Activated naive CD8-positive, alpha-beta T cell treated with anti-CD3 and anti-CD28 coated beads, Interleukin-2, amount 50 U/mL, for 24 hours (primary cell): ENCODE measurements around the gene PRSS23.
"Not testable (repeated sequence)": the region's sequence is repeated elsewhere in the genome, so short reads cannot be mapped to it uniquely, and the experiment has no call there.

Experiments used
- ATAC-seq: fragments of 150-1000 bp; cut with Tn5 transposase; one replicate; pipeline ENCODE4 v1.10.0; 2021
- DNase-seq: peaks from one replicate; pipeline ENCODE4 v3.0.0; 2021
- H3K27ac Mint-ChIP-seq: one replicate; pipeline ENCODE4 v1.8.0; 2021; ENCODE audit warnings: mild to moderate bottlenecking, mixed read lengths
- H3K27me3 Mint-ChIP-seq: one replicate; pipeline ENCODE4 v1.8.0; 2021; ENCODE audit warnings: mixed read lengths
- H3K36me3 Mint-ChIP-seq: one replicate; pipeline ENCODE4 v1.8.0; 2021; ENCODE audit warnings: low read depth, mixed read lengths
- H3K4me1 Mint-ChIP-seq: one replicate; pipeline ENCODE4 v1.8.0; 2021; ENCODE audit warnings: mixed read lengths
- H3K4me3 Mint-ChIP-seq: one replicate; pipeline ENCODE4 v1.8.0; 2021; ENCODE audit warnings: mild to moderate bottlenecking, moderate library complexity, mixed read lengths
- H3K9me3 Mint-ChIP-seq: one replicate; pipeline ENCODE4 v1.8.0; 2021; ENCODE audit warnings: mixed read lengths

PRSS23 gene

DNA sequence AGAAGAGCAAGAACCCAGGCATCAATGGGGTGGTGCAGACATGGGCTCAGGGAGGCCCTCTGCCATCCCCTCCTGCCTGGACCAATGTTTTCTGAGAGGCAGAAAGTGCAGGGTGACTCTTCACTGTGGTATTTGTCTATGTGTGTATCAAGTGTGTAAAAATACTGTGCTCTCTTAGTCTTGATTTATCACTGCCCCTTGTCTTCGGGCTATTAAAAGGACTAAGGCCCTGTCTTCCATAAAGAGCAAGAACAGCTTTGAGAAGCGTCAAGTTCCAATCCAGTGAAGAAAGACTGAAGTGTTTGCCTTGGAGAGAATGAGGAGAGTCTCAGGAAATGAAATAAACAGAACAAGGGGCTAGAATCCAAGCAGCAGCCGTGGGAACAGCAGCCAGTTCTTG is 14.4 kb downstream of the PRSS23 start:
- peaks cover 38% of the 10 kb centered on the region for H3K27me3 Mint-ChIP-seq
- peaks cover 6% of the 10 kb centered on the region for H3K4me1 Mint-ChIP-seq
- no peaks in the 10 kb centered on the region for H3K9me3 Mint-ChIP-seq
- no peaks in the 10 kb centered on the region for H3K36me3 Mint-ChIP-seq
- DNase-seq, result no peak
- no peak for ATAC-seq
- H3K4me3 Mint-ChIP-seq, result no peak overlapping the region
- no peak overlapping the region for H3K27ac Mint-ChIP-seq

DNA sequence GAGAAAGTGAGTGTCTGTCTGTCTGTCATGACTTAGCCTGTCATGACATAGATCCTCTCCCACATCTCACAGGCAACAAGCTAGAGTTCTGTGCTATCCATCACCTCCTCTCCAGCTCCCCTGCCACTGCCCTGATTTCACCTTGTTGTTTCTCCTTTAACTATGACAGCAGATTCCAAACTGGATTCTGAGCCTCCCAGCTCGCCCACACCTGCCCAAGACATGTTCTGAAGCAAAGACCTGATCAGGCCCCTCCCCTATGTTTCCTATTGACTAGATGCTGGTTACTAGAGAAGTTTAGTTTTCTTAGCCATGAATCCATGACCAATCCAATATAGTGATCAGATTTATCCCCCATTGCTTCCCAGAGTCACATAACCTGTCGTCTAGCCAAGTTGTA is 15.4 kb downstream of the PRSS23 start:
- peaks cover 6% of the 10 kb centered on the region for H3K4me1 Mint-ChIP-seq
- no peak for DNase-seq
- peaks cover 38% of the 10 kb centered on the region for H3K27me3 Mint-ChIP-seq
- no peak overlapping the region for H3K4me3 Mint-ChIP-seq
- no peak overlapping the region for H3K27ac Mint-ChIP-seq
- H3K36me3 Mint-ChIP-seq, result no peaks in the 10 kb centered on the region
- no peaks in the 10 kb centered on the region for H3K9me3 Mint-ChIP-seq
- ATAC-seq, result no peak

DNA sequence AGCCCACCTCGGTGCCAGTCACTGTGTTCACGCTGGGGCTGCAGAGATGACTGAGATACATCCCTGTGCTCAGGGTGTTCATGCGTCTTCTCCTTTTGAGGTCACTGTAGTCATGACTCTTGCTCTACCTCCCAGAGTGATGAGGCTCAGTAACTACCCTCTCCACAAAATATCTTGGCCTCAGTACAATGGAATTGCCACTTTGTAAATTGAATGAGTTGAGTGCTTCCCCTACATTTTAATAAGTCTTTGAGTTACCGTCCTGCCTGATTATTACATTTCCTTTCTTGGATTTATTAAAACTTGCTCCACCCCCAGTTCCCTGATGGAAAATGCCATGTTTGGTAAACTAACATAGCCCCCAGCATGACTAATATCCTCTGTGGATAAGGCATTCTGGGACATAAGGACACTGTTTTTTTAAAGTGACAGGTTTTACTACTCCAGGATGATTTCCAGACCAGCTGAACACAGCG is 15.9 kb downstream of the PRSS23 start:
- ATAC-seq (no peak), DNase-seq (no peak)
- H3K36me3 Mint-ChIP-seq, result no peaks in the 10 kb centered on the region
- no peak overlapping the region for H3K27ac Mint-ChIP-seq
- no peak overlapping the region for H3K4me3 Mint-ChIP-seq
- H3K4me1 Mint-ChIP-seq, result peaks cover 6% of the 10 kb centered on the region
- H3K27me3 Mint-ChIP-seq, result peaks cover 34% of the 10 kb centered on the region
- no peaks in the 10 kb centered on the region for H3K9me3 Mint-ChIP-seq

DNA sequence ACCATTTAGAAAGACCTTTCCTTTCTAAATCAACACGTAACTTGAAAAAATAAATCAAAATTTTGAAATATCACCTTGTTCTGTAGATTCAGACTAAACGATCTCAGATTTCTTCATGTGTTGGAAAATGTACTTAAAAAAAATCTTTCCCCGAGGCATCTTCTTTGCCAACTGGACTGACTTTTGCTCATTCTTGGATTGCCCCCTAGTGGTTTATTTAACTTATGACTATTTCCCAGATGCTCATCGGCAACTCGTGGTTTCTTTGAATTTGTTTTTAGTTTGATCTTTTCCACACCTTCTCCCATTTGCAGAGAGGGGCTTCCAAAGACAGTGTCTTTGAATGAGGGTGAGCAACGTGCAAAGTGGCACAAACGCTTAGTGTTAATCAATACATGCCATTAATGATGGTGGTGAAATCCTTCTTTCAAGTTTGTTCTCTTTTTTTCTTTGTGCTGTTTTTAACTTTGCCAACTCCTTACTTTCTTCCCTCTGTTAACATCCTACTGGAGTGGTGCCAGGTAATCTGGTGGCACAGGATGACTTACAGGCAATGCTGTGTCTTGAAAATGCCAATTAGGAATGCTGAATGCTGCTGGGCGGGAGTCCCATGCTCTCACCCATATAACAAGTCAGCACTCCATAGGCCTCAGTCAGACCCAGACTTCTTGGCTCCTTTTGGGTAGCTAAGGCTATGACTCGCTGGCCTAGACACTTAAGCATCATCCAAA is 18.3 kb downstream of the PRSS23 start:
- Mint-ChIP-seq H3K9me3 (no peaks in the 10 kb centered on the region), H3K27ac (no peak overlapping the region), H3K4me1 (peaks cover 6% of the 10 kb centered on the region), H3K4me3 (no peak overlapping the region), H3K27me3 (peaks cover 29% of the 10 kb centered on the region), H3K36me3 (no peaks in the 10 kb centered on the region)
- ATAC-seq, result no peak
- DNase-seq, result no peak

DNA sequence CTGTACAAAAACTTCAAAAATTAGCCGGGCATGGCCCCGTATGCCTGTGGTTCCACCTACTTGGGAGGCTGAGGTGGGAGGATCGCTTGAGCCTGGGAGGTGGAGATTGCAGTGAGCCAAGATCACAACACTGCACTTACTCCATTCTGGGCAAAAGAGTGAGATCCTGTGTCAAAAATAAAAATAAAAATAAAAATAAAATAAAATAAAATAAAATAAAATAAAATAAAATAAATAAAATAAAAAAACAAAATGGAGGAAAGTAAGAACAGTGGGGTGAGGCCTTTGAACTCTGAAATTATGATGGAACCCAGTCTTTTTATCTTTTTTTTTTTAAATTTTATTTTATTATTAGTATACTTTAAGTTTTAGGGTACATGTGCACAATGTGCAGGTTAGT is 23.8 kb downstream of the PRSS23 start:
- H3K27me3 Mint-ChIP-seq, H3K36me3 Mint-ChIP-seq, DNase-seq, ATAC-seq, H3K27ac Mint-ChIP-seq, H3K4me1 Mint-ChIP-seq, H3K4me3 Mint-ChIP-seq, H3K9me3 Mint-ChIP-seq: not testable (repeated sequence)

DNA sequence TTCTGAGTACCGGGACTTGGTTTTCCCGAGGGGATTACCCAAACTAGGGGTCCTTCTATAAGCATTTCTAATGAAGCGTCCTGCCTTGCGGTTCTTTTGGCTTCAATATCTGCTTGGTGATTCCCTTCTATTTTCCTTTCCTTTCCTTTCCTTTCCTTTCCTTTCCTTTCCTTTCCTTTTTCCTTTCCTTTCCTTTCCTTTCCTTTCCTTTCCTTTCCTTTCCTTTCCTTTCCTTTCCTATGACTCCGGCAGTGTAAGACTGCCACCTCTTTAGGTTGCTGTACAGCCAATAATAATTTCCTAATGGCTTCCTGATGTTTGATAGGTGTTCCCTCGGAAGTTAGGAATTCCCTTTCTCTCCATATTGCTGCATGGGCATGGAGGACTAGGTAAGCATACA is 34.0 kb downstream of the PRSS23 start:
- peaks cover 20% of the 10 kb centered on the region for H3K27me3 Mint-ChIP-seq

DNA sequence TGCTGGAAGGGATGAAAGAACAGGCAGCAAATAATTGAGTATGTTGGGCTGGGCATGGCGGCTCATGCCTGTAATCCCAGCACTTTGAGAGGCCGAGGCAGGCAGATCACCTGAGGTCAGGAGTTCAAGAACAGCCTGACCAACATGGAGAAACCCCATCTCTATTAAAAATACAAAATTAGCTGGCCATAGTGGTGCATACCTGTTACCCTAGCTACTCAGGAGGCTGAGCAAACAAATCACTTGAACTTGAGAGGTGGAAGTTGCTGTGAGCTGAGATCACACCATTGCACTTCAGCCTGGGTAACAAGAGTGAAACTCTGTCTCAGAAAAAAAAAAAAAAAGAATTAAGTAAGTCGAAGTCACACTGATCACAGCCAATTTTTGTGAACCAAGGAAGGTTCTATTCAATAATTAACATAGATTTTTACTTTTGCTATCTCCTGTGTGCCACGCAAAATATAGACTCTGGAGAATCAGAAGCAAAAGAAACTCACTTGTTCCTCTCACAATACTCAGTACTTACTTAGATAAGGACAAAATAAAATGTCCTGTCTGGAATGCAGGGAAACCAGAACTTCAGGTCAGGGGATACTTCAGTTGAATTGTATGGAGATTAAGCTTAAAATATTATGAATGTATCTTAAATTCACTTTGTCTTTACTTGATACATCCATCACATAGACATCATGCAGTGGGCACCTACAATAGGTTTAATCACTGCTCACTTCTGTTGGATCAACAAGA is 44.6 kb downstream of the PRSS23 start:
- H3K4me1 Mint-ChIP-seq, DNase-seq, H3K9me3 Mint-ChIP-seq, H3K36me3 Mint-ChIP-seq, ATAC-seq, H3K27ac Mint-ChIP-seq, H3K4me3 Mint-ChIP-seq: not testable (repeated sequence)
- H3K27me3 Mint-ChIP-seq, result peaks cover 16% of the 10 kb centered on the region

More for the DNA sequence above, 34.0 kb downstream of the PRSS23 start:
- not testable (repeated sequence) for H3K4me1 Mint-ChIP-seq, H3K36me3 Mint-ChIP-seq, H3K27ac Mint-ChIP-seq, H3K9me3 Mint-ChIP-seq, ATAC-seq, H3K4me3 Mint-ChIP-seq, DNase-seq

DNA sequence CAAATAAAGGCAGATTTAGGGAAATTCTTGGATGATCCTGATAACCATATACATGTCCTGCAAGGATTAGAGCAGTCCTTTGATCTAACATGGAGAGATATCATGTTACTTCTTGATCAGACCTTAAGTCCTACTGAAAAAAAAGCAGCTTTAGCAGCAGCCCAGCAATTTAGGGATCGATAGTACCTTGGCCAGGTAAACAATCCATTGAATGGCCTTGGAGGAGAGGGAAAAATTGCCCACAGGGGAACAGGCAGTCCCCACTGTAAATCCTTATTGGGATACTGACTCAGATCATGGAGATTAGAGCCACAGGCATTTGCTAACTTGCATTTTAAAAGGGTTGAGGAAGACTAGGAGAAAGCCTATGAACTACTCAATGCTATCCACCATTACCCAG is 47.8 kb downstream of the PRSS23 start:
- Mint-ChIP-seq H3K9me3 (no peaks in the 10 kb centered on the region), H3K36me3 (no peaks in the 10 kb centered on the region), H3K27ac (no peak overlapping the region), H3K4me3 (no peak overlapping the region), H3K4me1 (no peaks in the 10 kb centered on the region), H3K27me3 (peaks cover 2% of the 10 kb centered on the region)
- no peak for ATAC-seq
- DNase-seq, result no peak

DNA sequence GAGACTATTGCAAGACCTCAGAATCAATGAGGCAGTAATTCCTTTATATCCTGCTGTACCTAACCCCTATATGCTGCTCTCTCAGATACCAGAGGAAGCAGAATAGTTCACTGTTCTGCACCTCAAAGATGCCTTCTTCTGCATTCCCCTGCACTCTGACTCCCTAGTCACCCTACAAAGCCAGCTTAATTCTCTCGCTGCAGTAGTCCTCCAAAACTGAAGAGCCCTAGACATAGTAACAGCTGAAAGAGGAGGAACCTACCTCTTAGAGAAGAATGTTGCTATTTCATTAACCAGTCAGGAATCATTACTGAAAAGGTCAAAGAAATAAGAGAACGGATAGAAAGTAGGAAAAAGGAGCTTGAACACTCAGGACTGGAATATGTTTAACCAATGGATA is 49.3 kb downstream of the PRSS23 start:
- no peak for ATAC-seq
- Mint-ChIP-seq H3K4me3 (no peak overlapping the region), H3K27ac (no peak overlapping the region), H3K27me3 (peaks cover 5% of the 10 kb centered on the region), H3K4me1 (no peaks in the 10 kb centered on the region), H3K9me3 (no peaks in the 10 kb centered on the region), H3K36me3 (no peaks in the 10 kb centered on the region)
- no peak for DNase-seq
